CD4-positive, alpha-beta memory T cell (primary cell): ENCODE measurements around the gene MARCHF9. TPM values are rescaled to one million over a fixed set of nuclear protein-coding genes. Genes with fewer than 3 reads are reported as not detected.

Source experiments
- CTCF ChIA-PET: fragments of 350-600 bp; sonication (Branson Sonifier 250); formaldehyde crosslinking; loops from one replicate; lab custom pipeline; 2021; ENCODE audit warnings: inconsistent platforms; ENCODE audit not compliant: partially characterized antibody; lab: Charles Lee
- POLR2A ChIA-PET: fragments of 350-600 bp; sonication (Branson Sonifier 250); formaldehyde crosslinking; loops from one replicate; lab custom pipeline; 2021; ENCODE audit not compliant: partially characterized antibody; lab: Charles Lee
- DNase-seq, 5 donors: peaks; one replicate each; pipeline versions ENCODE4 v3.0.0 to v3.0.0-alpha.2; 2020 to 2022; ENCODE audit warnings: mixed read lengths in 1 of 5
- H3K27ac ChIP-seq: one replicate; pipeline ENCODE4 v1.7.0; 2013; ENCODE audit warnings: low read depth, low read length
- H3K27me3 ChIP-seq: 2 replicates; pipeline ENCODE4 v1.7.0; 2013; ENCODE audit warnings: mild to moderate bottlenecking, low read length, moderate library complexity; ENCODE audit not compliant: insufficient read depth
- H3K36me3 ChIP-seq: 2 replicates; pipeline ENCODE4 v1.7.0; 2013; ENCODE audit warnings: mild to moderate bottlenecking, low read length, moderate library complexity; ENCODE audit not compliant: insufficient read depth
- H3K4me1 ChIP-seq: 2 replicates; pipeline ENCODE4 v1.7.0; 2013; ENCODE audit warnings: mild to moderate bottlenecking, low read length, moderate library complexity; ENCODE audit not compliant: insufficient read depth
- H3K4me3 ChIP-seq, 2 donors: one replicate each; pipeline ENCODE4 v1.7.0; 2013; ENCODE audit warnings: low read length in 2 of 2, mild to moderate bottlenecking in 1 of 2
- H3K9me3 ChIP-seq, 2 donors: one replicate each; pipeline ENCODE4 v1.7.0; 2013; ENCODE audit warnings: low read length in 2 of 2, control low read depth in 1 of 2; ENCODE audit not compliant: control insufficient read depth in 1 of 2
- H3K27ac Mint-ChIP-seq, 7 donors: one replicate each; pipeline ENCODE4 v1.8.0; 2020 to 2021; ENCODE audit warnings: mixed read lengths in 7 of 7, mild to moderate bottlenecking in 6 of 7, inconsistent platforms in 3 of 7, moderate library complexity in 3 of 7
- H3K27me3 Mint-ChIP-seq, 2 donors: one replicate each; pipeline ENCODE4 v1.8.0; 2020 to 2021; ENCODE audit warnings: mixed read lengths in 2 of 2
- H3K36me3 Mint-ChIP-seq, 2 donors: one replicate each; pipeline ENCODE4 v1.8.0; 2020 to 2021; ENCODE audit warnings: mixed read lengths in 2 of 2, inconsistent platforms in 1 of 2, mild to moderate bottlenecking in 1 of 2
- H3K4me1 Mint-ChIP-seq, 4 donors: one replicate each; pipeline ENCODE4 v1.8.0; 2020 to 2021; ENCODE audit warnings: mixed read lengths in 4 of 4, mild to moderate bottlenecking in 1 of 4
- H3K4me3 Mint-ChIP-seq, 8 donors: one replicate each; pipeline ENCODE4 v1.8.0; 2020 to 2021; ENCODE audit warnings: mixed read lengths in 8 of 8, mild to moderate bottlenecking in 7 of 8, moderate library complexity in 6 of 8, inconsistent platforms in 3 of 8
- H3K9me3 Mint-ChIP-seq, 8 donors: one replicate each; pipeline ENCODE4 v1.8.0; 2020 to 2021; ENCODE audit warnings: mixed read lengths in 8 of 8, mild to moderate bottlenecking in 5 of 8, inconsistent platforms in 3 of 8, moderate library complexity in 1 of 8
- intact Hi-C: fragments of 100-400 bp; cut with micrococcal nuclease; formaldehyde crosslinking; loops from one replicate; pipeline ENCODE4 v1.15.1; 2023
- polyA plus RNA-seq, 2 donors: library from polyadenylated mRNA; unstranded; fragments of 300-500 nt; fragmentation: Illumina TruSeq; gene quantifications; one replicate each; pipeline ENCODE4 v1.2.3, GENCODE V29; 2021
- total RNA-seq, 2 experiments: library from RNA; stranded (reverse); gene quantifications; one replicate each; pipeline ENCODE4 v1.2.3, GENCODE V29; 2021

The MARCHF9 gene
- total and polyA plus RNA-seq, 4 experiments from 2014 or later, result 3.7 to 62.8 (median 33.5) TPM

DNA sequence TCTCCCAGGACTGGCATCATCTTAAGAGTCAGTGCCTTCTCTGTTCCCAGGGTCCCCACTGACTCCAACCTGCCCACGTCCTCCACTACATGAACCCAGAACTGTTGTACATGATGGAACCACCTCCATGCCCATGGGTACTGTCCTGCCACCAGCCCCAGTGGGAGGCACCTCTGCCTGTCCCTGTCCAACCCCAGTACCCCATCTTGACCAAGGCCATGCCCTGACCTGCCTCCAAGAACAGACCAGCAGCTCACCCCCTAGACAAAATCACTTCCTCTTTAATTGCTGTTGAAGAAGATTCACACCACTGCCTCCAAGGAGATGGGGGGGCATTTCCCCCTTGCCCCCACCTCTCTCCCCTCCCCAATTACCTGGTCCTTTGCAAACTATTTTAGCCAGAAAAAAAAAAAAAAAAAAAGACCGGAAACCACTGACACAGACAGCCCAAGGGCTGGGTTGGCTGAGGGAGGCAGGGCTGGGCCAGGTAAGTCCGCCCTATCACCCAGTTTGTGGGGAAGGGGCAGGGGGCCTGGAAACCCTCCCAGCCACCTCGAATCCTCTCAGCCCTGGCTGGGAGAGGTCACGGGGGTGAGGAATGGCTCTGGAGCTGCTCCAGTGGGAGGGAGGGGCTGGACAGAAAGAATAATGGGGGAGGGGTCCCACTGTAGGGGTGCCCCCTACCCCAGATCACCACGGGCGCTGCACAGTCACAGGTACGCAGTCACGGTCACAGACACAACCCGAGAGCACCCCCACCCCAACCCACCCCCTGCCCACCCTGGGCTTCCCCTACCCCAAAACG lies 29.8 kb upstream of the MARCHF9 start:
- intact Hi-C loops, result loop anchor here (1.0 kb wide), 1 partner anchor 17 kb away; no protein-coding TSS in a partner anchor
- Mint-ChIP-seq H3K27me3 (no peaks in the 10 kb centered on the region), H3K4me3 (no peak overlapping the region), H3K4me1 (peaks cover 16 to 32% (median 22%) of the 10 kb centered on the region in 4 donors), H3K9me3 (no peaks in the 10 kb centered on the region), H3K27ac (peak overlapping the region; percentile 52 to 92 (median 84)), H3K36me3 (peaks cover 22 to 47% of the 10 kb centered on the region in 2 donors)
- ChIA-PET POLR2A (interaction anchor here (0.9 to 4.4 kb wide), 7 partner anchors 11 to 31 kb away, joined by 3 to 32 read pairs (median 4); partner anchors contain the start of genes OS9 and TSPAN31), CTCF (interaction anchor here (0.7 to 3.2 kb wide), 4 partner anchors 14 to 20 kb away, joined by 3 to 10 read pairs (median 8); partner anchors contain the start of gene TSPAN31)
- DNase-seq, result peak in 1 of 5 donors; percentile 19
- H3K9me3 ChIP-seq, result no peaks in the 10 kb centered on the region
- H3K36me3 ChIP-seq, result peaks cover 45% of the 10 kb centered on the region
- no peak overlapping the region for H3K4me3 ChIP-seq
- H3K27ac ChIP-seq, result no peak overlapping the region
- H3K4me1 ChIP-seq, result no peaks in the 10 kb centered on the region
- H3K27me3 ChIP-seq, result no peaks in the 10 kb centered on the region

DNA sequence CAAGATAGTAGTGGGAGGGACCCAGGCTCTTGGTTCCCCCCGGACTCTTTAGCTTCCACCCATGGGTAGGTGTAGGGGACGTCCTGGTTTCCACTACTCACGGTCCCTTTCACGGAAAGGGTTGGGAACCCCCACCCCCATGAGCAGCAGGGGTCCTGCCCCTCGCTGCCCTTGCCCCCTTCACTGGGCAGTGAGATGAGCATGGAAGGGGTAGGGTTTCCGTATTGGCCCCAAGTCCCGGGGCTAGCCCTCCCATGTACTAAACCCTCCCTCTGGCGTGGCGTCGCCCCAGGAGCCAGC lies 29.1 kb upstream of the MARCHF9 start:
- Mint-ChIP-seq H3K4me1 (peaks cover 17 to 32% (median 22%) of the 10 kb centered on the region in 4 donors), H3K4me3 (no peak overlapping the region), H3K36me3 (peaks cover 25 to 53% of the 10 kb centered on the region in 2 donors), H3K9me3 (no peaks in the 10 kb centered on the region), H3K27ac (peak overlapping the region in 2 of 7 donors; percentile 32 to 81), H3K27me3 (no peaks in the 10 kb centered on the region)
- H3K4me3 ChIP-seq, result no peak overlapping the region
- H3K27me3 ChIP-seq, result no peaks in the 10 kb centered on the region
- CTCF ChIA-PET, result interaction anchor here (1.6 to 1.8 kb wide), 3 partner anchors 15 to 31 kb away, joined by 5 to 8 read pairs (median 8); partner anchors contain the start of gene TSPAN31
- H3K36me3 ChIP-seq, result peaks cover 45% of the 10 kb centered on the region
- POLR2A ChIA-PET, result interaction anchor here (1.1 to 1.2 kb wide), 2 partner anchors 15 to 19 kb away, joined by 3 to 11 read pairs; partner anchors contain the start of gene TSPAN31
- no peaks in the 10 kb centered on the region for H3K4me1 ChIP-seq
- intact Hi-C loops, result loop anchor here (1.0 kb wide), 1 partner anchor 16 kb away; no protein-coding TSS in a partner anchor
- DNase-seq, result no peak
- no peak overlapping the region for H3K27ac ChIP-seq
- no peaks in the 10 kb centered on the region for H3K9me3 ChIP-seq

DNA sequence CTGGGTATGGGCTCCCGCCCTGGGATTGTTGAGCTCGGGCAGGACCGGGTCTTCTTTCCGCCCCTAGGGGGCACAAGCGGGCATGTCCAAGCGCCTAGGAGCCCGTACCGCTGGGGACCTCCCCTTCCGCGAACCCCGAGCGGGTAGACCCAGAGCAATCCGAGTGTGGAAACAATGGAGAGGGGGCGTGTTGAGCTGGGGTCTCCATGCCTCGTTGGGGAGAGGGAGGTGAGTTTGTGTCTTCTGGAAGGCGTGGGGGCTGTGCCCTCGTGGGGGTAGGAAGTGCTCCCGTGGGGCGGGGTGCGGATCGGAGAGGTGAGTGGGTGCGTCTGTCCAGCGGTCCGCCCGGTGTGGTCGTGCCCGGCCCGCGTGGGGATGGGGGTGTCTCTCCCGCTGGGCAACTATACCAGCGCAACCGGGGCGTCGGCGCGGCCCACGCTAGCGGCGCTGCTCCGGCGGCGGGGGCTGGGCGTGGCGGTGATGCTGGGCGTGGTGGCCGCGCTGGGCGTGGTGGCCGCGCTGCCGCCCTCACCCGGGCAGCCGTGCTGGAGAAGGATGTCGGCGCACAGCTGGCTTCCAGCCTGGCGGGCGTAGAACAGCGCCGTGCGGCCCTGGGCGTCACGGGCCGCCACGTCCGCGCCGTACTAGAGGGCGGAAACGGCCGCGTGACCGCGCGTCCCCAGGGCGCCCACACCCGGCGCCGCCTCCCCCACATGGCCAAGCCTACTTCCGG lies 28.6 kb upstream of the MARCHF9 start:
- H3K9me3 ChIP-seq, result no peaks in the 10 kb centered on the region
- Mint-ChIP-seq H3K4me1 (peaks cover 17 to 33% (median 22%) of the 10 kb centered on the region in 4 donors), H3K36me3 (peaks cover 30 to 55% of the 10 kb centered on the region in 2 donors), H3K27me3 (no peaks in the 10 kb centered on the region), H3K9me3 (no peaks in the 10 kb centered on the region), H3K4me3 (peak overlapping the region in 3 of 8 donors; percentile 49 to 70 (median 52)), H3K27ac (peak overlapping the region in 3 of 7 donors; percentile 32 to 79 (median 59))
- H3K27me3 ChIP-seq, result no peaks in the 10 kb centered on the region
- no peak overlapping the region for H3K4me3 ChIP-seq
- ChIA-PET POLR2A (interaction anchor here (1.1 to 1.2 kb wide), 3 partner anchors 14 to 32 kb away, joined by 3 to 11 read pairs (median 5); partner anchors contain the start of genes OS9 and TSPAN31), CTCF (interaction anchor here (1.6 to 1.8 kb wide), 3 partner anchors 15 to 30 kb away, joined by 5 to 8 read pairs (median 8); partner anchors contain the start of gene TSPAN31)
- no peak overlapping the region for H3K27ac ChIP-seq
- peak in 2 of 5 donors; percentile 16 to 41 for DNase-seq
- peaks cover 45% of the 10 kb centered on the region for H3K36me3 ChIP-seq
- H3K4me1 ChIP-seq, result no peaks in the 10 kb centered on the region
- intact Hi-C loops, result no loop called here

DNA sequence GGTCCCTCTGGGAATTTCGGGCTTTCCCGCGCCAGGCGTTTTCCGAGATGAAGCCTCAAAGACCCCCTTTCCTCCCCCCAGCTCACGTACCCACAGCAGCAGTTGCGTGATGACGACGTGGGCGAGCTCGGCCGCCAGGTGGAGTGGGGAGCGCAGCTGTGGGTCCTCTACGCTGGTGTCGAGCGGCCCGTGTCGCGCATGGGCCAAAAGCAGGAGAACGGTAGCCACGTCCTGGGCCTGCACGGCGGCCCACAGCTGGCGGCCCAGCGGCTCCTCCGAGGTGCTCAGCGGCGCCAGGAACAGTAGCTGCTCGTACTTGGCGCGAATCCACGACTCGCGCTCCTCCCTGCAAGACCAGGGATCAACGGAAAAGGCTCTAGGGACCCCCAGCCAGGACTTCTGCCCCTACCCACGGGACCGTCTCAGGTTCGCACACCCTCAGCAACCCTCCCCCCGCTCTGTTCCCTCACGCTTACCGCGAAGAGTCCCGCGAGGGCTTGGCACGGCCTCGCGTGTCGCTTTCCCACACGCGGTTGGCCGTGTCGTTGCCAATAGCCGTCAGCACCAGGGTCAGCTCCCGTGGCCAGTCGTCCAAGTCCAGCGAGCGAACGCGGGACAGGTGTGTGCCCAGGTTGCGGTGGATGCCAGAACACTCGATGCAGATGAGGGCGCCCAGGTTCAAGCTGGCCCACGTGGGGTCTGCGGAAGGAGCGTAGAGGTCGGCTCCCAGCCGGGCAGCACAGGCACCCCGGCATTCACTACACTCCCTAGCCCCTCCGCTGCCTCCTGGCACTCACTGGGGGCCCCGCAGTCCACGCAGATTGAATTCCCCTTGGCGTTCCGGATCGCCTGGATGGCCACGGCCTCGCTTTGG lies 27.8 kb upstream of the MARCHF9 start:
- intact Hi-C loops, result no loop called here
- Histone ChIP-seq H3K27me3 (no peaks in the 10 kb centered on the region), H3K36me3 (peaks cover 52% of the 10 kb centered on the region), H3K27ac (no peak overlapping the region), H3K4me3 (no peak overlapping the region), H3K4me1 (no peaks in the 10 kb centered on the region), H3K9me3 (no peaks in the 10 kb centered on the region)
- no peaks in the 10 kb centered on the region for H3K9me3 Mint-ChIP-seq
- no peak overlapping the region for H3K27ac Mint-ChIP-seq
- H3K4me3 Mint-ChIP-seq, result no peak overlapping the region
- ChIA-PET POLR2A (interaction anchor here (1.1 to 3.1 kb wide), 2 partner anchors 14 to 33 kb away, joined by 5 to 16 read pairs; partner anchors contain the start of gene OS9), CTCF (interaction anchor here (1.6 to 1.8 kb wide), 3 partner anchors 14 to 29 kb away, joined by 5 to 8 read pairs (median 8); partner anchors contain the start of gene TSPAN31)
- no peaks in the 10 kb centered on the region for H3K27me3 Mint-ChIP-seq
- H3K36me3 Mint-ChIP-seq, result peaks cover 36 to 58% of the 10 kb centered on the region in 2 donors
- DNase-seq, result no peak
- peaks cover 16 to 31% (median 17%) of the 10 kb centered on the region in 4 donors for H3K4me1 Mint-ChIP-seq

DNA sequence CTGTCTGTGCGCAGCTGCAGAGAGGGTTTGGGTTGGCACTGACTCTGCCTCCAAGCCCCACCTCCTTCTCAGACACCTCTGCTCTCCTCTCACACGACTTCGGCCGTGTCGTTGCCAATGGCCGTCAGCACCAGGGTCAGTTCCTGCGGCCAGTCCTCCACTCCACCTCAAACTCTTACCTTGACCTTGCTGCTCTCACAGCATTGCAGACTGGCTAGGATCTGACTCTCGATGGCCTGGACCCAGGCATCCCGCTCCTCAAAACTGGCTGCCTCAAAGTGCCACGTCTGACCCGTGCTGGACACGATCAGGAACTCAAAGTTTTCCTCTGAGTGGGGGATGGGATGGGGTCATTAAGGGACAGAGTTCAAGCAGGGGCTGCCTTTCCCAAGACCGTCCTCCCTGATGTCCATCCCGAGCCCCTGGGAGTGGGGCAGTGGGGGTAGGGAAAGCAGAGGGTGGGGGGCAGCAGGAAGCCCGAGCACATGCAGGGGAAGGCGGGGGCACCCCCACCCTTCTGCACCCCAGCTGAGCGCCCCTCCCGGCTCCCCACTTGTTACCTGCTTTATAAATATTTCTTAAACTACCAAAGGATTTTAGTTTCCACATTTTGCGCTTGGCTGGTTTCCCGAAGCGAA lies 27.0 kb upstream of the MARCHF9 start:
- DNase-seq, result peak in 1 of 5 donors; percentile 22
- ChIA-PET CTCF (no interaction called here), POLR2A (interaction anchor here (3.1 kb wide), 1 partner anchor 14 kb away, joined by 16 read pairs; no protein-coding TSS in a partner anchor)
- intact Hi-C loops, result no loop called here
- Mint-ChIP-seq H3K4me3 (no peak overlapping the region), H3K27ac (peak overlapping the region in 1 of 7 donors; percentile 84), H3K27me3 (no peaks in the 10 kb centered on the region), H3K4me1 (peaks cover 13 to 28% (median 15%) of the 10 kb centered on the region in 4 donors), H3K36me3 (peaks cover 42 to 65% of the 10 kb centered on the region in 2 donors), H3K9me3 (no peaks in the 10 kb centered on the region)
- no peak overlapping the region for H3K27ac ChIP-seq
- H3K27me3 ChIP-seq, result no peaks in the 10 kb centered on the region
- H3K4me1 ChIP-seq, result no peaks in the 10 kb centered on the region
- H3K4me3 ChIP-seq, result no peak overlapping the region
- peaks cover 60% of the 10 kb centered on the region for H3K36me3 ChIP-seq
- no peaks in the 10 kb centered on the region for H3K9me3 ChIP-seq

DNA sequence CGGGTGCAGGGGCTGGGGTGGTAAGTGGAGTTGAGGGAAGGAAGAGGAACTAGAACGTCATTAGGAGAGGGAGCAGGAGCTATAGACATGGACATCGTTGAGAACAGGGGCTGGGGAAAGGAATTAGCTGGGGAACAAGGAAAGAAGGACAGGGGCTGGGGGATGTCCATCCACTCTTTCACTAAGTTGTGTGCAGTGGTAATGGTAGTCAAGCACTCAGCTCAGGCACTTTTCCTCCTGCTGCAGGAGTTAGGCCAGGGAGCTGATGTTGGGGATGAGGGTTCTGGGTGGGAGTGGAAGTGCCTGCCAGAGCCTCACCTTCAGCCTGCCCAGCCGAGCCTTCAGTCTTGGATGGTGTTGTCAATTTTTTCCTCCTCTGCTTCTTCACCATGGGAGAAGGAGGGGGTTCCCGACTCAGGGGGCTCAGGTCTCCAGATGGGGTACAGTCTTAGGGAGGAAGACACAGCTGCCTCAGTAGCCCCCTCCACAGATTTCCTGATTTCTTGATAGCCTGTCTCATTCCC lies 25.5 kb upstream of the MARCHF9 start:
- peaks cover 8 to 15% (median 13%) of the 10 kb centered on the region in 4 donors for H3K4me1 Mint-ChIP-seq

More for the DNA sequence above, 25.5 kb upstream of the MARCHF9 start:
- ChIA-PET CTCF (no interaction called here), POLR2A (interaction anchor here (3.1 kb wide), 1 partner anchor 12 kb away, joined by 16 read pairs; no protein-coding TSS in a partner anchor)
- Mint-ChIP-seq H3K27me3 (no peaks in the 10 kb centered on the region), H3K36me3 (peaks cover 44 to 70% of the 10 kb centered on the region in 2 donors), H3K9me3 (no peaks in the 10 kb centered on the region), H3K4me3 (no peak overlapping the region), H3K27ac (peak overlapping the region in 5 of 7 donors; percentile 19 to 57 (median 56))
- no peaks in the 10 kb centered on the region for H3K4me1 ChIP-seq
- intact Hi-C loops, result no loop called here
- no peaks in the 10 kb centered on the region for H3K27me3 ChIP-seq
- no peak for DNase-seq
- peaks cover 75% of the 10 kb centered on the region for H3K36me3 ChIP-seq
- H3K4me3 ChIP-seq, result no peak overlapping the region
- no peaks in the 10 kb centered on the region for H3K9me3 ChIP-seq
- H3K27ac ChIP-seq, result no peak overlapping the region
